GM23338 (cell line): ENCODE data around the gene VANGL1.

Experiments
- CTCF ChIP-seq, 2 experiments: fragments of 200-600 bp in 1 of 2; sonication (generic) in 1 of 2; conservative IDR thresholded peaks; 2 replicates each; pipeline versions ENCODE4 v1.5.1 to v1.6.1; 2016 to 2017; ENCODE audit warnings: antibody characterized with exemption in 2 of 2, low read depth in 2 of 2, mild to moderate bottlenecking in 2 of 2, moderate library complexity in 1 of 2
- EZH2 ChIP-seq: fragments of 200-600 bp; sonication (generic); IDR thresholded peaks from one replicate; pipeline ENCODE4 v1.8.0; 2017; ENCODE audit warnings: antibody characterized with exemption, mild to moderate bottlenecking, low read depth; ENCODE audit not compliant: unreplicated experiment
- STAT1 ChIP-seq: IDR thresholded peaks from one replicate; pipeline ENCODE4 v1.6.1; 2016; ENCODE audit warnings: antibody characterized with exemption; ENCODE audit not compliant: unreplicated experiment

DNA sequence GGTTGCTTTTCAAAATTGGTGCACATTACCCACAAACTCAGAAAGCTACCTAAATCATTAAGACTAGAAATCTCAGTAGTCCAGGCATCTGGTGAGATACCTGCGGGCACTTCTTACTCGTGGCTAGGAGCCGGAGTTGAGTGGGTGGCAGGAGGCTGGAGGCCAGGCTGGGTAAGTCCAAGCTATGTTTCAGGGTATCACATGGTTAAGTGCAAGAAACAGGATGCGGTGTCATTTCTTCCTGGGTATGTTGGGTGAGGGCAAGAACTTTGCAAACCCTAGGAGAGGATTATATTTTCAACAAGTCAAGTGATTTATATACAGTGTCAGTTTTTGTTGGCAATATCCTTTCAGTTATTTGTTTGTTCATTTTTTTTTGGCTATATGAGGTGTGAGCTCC, 41.0 kb downstream of the VANGL1 start:
- no peak for TF ChIP-seq CTCF (conservative IDR thresholded peaks at IDR 0.05; ENCODE audit: low read depth in 2 of 2)
- no peak for TF ChIP-seq EZH2
- no peak for TF ChIP-seq STAT1
